Activated CD8-positive, alpha-beta memory T cell treated with anti-CD3 and anti-CD28 coated beads, Interleukin-2, amount 50 U/mL, for 24 hours (primary cell): Measurements from ENCODE around the gene ATAD3A.
"Not testable (repeated sequence)": the region's sequence is repeated elsewhere in the genome, so short reads cannot be mapped to it uniquely, and the experiment has no call there.

Experiments used
- DNase-seq: peaks from one replicate; pipeline ENCODE4 v3.0.0-alpha.2; 2020; ENCODE audit errors: extremely low read depth

The ATAD3A gene

DNA sequence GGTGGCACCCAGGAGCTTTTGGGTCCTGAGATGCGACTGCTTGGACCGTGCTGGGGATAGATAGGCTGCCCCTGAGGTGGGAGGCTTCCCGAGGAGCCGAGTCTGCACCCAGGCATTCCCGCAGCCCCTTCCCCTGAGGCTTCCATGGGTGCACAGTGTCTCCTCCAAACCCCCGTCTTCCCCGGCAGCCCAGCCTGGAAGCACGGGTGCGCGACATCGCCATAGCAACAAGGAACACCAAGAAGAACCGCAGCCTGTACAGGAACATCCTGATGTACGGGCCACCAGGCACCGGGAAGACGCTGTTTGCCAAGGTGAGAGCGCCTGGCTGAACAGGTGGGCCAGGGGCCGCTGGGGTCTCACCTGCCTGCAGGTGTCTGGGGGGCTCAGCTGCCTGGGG is 11.7 kb downstream of the ATAD3A start:
- not testable (repeated sequence) for DNase-seq

DNA sequence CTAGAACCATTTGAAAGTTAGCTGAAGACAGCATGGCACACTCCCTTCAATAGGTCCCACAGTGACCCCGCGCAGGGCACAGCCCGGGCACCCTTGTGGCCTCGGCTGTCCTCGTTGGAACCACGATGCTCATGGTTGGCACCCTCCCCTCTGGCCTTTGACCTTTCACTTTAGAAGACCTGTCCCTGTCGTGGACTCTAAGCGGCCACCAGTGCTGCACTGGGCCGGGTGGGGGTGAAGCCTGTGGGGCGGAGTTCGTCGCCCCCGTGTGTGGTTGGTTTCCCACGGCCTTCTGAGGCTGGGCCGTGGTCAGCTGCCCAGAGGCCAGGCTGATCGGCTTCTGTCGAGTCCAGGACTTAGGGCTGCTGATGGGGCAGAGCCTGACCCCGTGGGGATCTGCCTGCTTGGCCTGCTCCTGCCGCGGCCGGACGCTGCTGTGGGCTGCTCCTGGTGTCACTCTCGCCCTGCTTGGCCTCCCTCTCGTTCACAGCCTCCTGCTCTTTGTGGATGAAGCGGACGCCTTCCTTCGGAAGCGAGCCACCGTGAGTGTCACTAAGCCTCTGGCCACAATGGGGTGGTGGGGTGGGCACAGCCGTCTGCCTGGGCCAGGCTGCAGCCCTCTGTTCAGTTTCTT is 12.9 kb downstream of the ATAD3A start:
- not testable (repeated sequence) for DNase-seq

GRCh38 chr1:1526476-1526875 is 14.5 kb downstream of the ATAD3A start:
- DNase-seq = not testable (repeated sequence)

- no peak for DNase-seq
Measured at GRCh38 chr1:1527092-1527816, 15.3 kb downstream of the ATAD3A start.

DNA sequence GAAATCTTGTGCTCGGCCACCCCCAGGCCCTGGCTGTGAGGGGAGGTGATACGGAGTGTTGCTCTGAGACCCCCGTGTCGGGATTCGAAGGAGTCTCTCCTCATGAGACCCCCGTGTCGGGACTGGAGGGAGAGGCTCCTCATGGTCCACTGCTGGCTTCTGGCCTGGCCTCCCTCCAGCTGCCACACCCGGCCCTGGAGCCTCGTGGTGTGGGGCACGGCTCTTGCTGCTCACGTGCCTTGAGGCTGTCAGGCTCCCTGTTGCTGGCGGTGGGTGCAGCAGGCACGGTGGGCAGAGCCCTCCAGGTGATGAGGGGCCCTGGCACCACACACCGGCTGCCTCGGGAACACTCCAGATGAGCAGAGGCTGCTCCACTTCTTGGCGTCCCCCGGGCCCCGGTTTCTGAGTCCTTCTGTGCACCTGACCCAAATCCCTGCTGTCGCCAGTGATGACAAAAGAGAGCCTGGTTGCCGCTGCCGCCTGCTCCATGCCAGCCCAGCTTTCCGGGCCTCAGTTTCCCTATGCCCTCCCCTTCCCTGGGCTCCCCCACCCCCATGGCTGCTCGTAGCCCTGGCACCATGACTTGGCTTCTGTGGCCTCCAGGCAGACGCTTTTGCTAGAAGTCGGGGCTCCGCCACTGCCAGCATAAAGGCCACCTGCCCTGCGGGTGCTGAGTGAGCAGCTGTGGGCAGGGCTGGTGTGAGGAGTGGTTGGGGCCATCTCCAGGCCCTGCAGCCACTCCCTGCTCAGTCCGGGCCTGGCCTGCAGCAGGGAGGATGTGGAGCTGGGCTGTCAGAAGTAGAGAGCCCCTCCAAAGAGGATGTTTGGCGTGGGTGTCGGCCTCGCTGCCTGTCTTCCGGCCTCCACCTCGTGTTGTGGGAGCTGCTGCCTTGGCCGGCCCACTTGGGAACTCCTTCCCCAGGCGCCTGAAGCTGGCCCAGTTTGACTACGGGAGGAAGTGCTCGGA is 16.6 kb downstream of the ATAD3A start:
- DNase-seq = no peak

- DNase-seq = no peak
Measured at GRCh38 chr1:1529321-1529720, 17.4 kb downstream of the ATAD3A start.

DNA sequence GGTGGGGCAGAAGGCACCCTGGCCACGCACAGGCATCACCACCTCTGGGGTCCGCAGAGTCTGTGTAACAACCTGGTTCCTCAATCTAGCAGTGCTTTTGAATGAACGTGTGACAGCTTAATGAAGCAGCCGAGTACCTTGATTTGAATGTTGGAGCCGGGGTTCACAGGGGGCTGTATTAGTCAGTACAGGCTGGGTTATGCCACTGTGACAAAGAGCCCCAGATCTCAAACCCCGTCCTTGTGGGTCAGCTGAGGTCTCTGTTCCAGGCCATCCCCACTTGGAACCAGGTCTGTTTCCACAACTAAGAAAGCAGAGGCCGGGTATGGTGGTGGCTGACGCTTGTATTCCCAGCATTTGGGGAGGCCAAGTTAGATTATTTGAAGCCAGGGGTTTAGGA is 18.0 kb downstream of the ATAD3A start:
- DNase-seq = no peak

- no peak for DNase-seq
Measured at GRCh38 chr1:1531947-1532346, 20.0 kb downstream of the ATAD3A start.

- not testable (repeated sequence) for DNase-seq
Measured at GRCh38 chr1:1533176-1533893, 21.4 kb downstream of the ATAD3A start.

DNA sequence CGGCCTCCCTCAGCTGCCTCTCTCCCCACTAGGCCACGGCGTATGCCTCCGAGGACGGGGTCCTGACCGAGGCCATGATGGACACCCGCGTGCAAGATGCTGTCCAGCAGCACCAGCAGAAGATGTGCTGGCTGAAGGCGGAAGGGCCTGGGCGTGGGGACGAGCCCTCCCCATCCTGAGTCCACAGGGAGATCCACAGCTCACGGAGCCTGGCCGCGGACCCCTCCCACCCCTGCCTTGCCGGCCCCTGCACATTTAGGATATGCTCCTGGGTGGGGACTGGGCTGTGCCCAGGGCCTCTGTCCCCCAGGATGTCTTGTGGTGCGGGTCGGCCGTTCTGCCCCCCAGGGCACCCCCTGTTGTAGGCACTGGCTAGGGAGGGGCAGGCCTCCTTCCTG is 21.9 kb downstream of the ATAD3A start:
- DNase-seq = not testable (repeated sequence)

DNA sequence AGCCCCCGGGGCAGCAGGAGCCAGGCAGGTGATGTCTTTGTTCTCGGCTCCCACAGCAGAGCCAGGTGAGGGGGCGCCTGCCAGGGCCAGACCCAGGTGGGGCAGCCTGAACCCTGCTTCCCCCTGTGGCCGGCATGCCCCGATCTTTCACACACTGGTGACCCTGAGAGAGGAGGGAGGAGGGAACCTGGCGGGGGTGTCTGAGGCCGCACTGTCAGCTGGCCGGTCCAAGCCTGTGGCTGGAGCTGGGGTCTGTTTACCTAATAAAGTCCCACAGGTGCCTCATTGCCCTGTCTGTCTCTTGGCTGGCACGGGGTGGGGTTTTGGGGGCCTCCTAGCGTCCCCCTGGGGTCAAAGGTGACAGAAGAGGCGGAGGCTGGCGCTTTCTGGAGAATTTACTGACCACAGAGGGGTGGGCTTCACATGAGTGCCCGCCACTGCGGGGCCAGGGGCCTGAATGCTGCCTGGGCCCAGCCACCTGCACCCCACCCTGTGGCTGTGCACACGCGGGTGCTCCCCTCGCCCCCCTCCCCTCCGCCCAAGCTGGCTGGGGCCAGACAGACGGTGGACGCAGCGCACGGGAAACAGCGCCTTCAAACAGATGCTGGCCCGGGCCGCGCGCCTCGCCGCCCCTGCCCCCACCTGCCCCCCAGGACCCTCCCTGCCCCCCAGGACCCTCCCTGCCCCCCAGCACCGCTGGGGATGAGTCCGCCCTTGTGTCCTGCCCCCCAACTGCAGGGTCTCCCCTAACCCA is 22.6 kb downstream of the ATAD3A start:
- DNase-seq = no peak

- DNase-seq = no peak
Measured at GRCh38 chr1:1535201-1536018, 23.4 kb downstream of the ATAD3A start.

- no peak for DNase-seq
Measured at GRCh38 chr1:1536019-1536937, 24.3 kb downstream of the ATAD3A start.

GRCh38 chr1:1536938-1537546 is 25.1 kb downstream of the ATAD3A start:
- DNase-seq = no peak

DNA sequence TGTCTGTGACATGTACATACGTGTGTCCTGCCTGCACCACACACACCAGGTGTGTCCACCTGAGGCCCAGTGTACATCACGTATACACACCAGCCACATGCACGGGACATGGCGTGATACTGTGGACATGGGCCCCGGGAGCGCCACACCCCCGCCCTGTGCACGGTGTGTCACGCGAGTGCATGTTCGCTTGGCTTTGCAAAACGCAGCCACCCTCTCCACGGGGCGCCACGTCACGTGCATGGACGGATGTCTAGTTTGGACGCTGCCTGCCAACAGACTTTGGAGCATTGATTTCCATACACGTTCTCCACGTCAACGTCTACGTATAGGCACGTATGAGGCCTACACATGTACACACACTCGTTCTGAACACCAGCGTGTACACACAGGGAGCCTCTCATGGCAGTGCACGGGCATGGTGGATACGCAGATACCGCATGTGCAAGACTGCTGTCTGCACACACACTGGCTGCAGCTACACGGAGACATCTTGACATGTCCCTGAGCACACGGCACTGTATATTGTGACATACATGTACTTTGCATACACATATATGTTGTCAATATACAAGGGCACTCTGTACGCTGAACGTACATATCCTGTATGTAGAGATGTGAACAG is 25.8 kb downstream of the ATAD3A start:
- DNase-seq = no peak

- DNase-seq = no peak
Measured at GRCh38 chr1:1538334-1538733, 26.4 kb downstream of the ATAD3A start.

DNA sequence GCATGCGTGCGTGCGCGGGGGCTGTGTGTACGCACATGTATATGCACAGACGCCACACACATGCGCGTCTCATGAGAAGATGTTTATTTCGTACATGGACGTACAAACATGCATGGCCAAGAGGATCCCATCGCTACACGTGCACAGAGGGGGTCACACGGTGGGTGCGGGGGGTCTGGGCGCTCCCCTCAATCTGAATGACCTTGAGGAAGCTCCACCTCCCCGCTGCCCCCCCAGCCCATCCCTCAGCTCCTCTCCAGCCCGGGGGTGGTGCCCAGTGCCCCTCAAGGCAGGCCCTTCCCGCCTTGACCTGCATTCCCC is 27.0 kb downstream of the ATAD3A start:
- DNase-seq = no peak
